ENCODE measurements around the gene KIAA1755. TPM values are rescaled to one million over a fixed set of nuclear protein-coding genes. Genes with fewer than 3 reads are reported as not detected.
A peak's percentile ranks its signal among the peaks of the same experiment; 100 is the strongest.

The KIAA1755 gene
- total and polyA plus RNA-seq, 2 of the 4 experiments (the other 2 are of a cell fraction): 2.5 to 5.1 TPM

GRCh38 chr20:38307371-38308046 is 47.0 kb upstream of the KIAA1755 start:
- intact Hi-C loops (cut with micrococcal nuclease) (no loop called here), in situ Hi-C loops (cut with MboI; ENCODE audit: low sequenced_read_pairs) (loop anchor here (5.0 to 10.0 kb wide), 2 partner anchors 70 to 243 kb away; no protein-coding TSS in a partner anchor), dilution Hi-C loops (cut with HindIII; ENCODE audit: low sequenced_read_pairs, unreplicated experiment) (no loop called here)
- H4K91ac ChIP-seq (ENCODE audit: insufficient read depth, low read depth, low read length): no peak overlapping the region
- ATAC-seq (ENCODE audit: low read depth): peak; percentile 40
- H3K9me3 ChIP-seq (ENCODE audit: control insufficient read depth, insufficient read depth, low read length): peaks cover 7% of the 10 kb centered on the region; the same call in 1 of the 2 replicates
- H3K36me3 ChIP-seq (ENCODE audit: control insufficient read depth, insufficient read depth, low read length): no peaks in the 10 kb centered on the region
- WGBS, 2 experiments (ENCODE audit: extremely low coverage in 2 of 2, insufficient read length in 1 of 2): 0% methylated on average over 1 of the region's 8 CpGs; no CpG with 5 or more reads in 1 of the 2 experiments
- ChIA-PET POLR2A (ENCODE audit: unreplicated experiment) (no interaction called here), CTCF (interaction anchor here (1.5 kb wide), 1 partner anchor 81 kb away, joined by 6 read pairs; no protein-coding TSS in a partner anchor)
- no peak overlapping the region for H2BK5ac ChIP-seq (ENCODE audit: low read depth, low read length, poor library complexity, severe bottlenecking)
- H4K5ac ChIP-seq (ENCODE audit: low read depth, low read length): no peak overlapping the region
- peak overlapping the region; percentile 12 for H2AFZ ChIP-seq (replicated peaks; ENCODE audit: low read length, poor library complexity)
- no TSS peak for BruUV-seq (replicated peaks)
- H3K14ac ChIP-seq (replicated peaks; ENCODE audit: low read depth, low read length): 0 out of 2 replicates have a peak overlapping the region, but pooled peaks have one; percentile 4
- H3K23ac ChIP-seq (ENCODE audit: low read depth, low read length): no peak overlapping the region
- H2BK20ac ChIP-seq (ENCODE audit: low read depth, low read length): no peak overlapping the region
- H3K18ac ChIP-seq (ENCODE audit: low read depth, low read length): no peak overlapping the region
- no peak overlapping the region for H2AK9ac ChIP-seq (replicated peaks; ENCODE audit: low read depth, low read length, poor library complexity)
- no peaks in the 10 kb centered on the region for H3K9me1 ChIP-seq (ENCODE audit: insufficient read depth, low read length)
- H3K4ac ChIP-seq (ENCODE audit: low read depth, low read length): no peak overlapping the region
- no peak overlapping the region for H3K4me3 ChIP-seq (ENCODE audit: insufficient read depth, low read depth, low read length)
- no peak overlapping the region for H3K9ac ChIP-seq (ENCODE audit: low read depth, low read length)
- peak; percentile 76 for DNase-seq
- H4K8ac ChIP-seq (ENCODE audit: low read depth in 2 of 2, low read length in 2 of 2): no peak overlapping the region
- no peak overlapping the region for H3K27ac ChIP-seq (ENCODE audit: insufficient read depth, low read length)
- H2BK120ac ChIP-seq (ENCODE audit: low read depth, low read length): no peak overlapping the region
- no peak overlapping the region for H3K56ac ChIP-seq (ENCODE audit: extremely low read depth, insufficient read depth, low read length)
- H3K27me3 ChIP-seq (ENCODE audit: control insufficient read depth, insufficient read depth, low read length): peaks cover 31% of the 10 kb centered on the region
- H2BK15ac ChIP-seq (ENCODE audit: low read depth, low read length): no peak overlapping the region
- no peak overlapping the region for H3K4me2 ChIP-seq (ENCODE audit: low read depth, low read length)
- H2AK5ac ChIP-seq (ENCODE audit: low read depth, low read length): peak overlapping the region; percentile 18; the same call in 1 of the 2 replicates
- H4K20me1 ChIP-seq (ENCODE audit: insufficient read depth, low read length): no peaks in the 10 kb centered on the region
- TF ChIP-seq MAFK (IDR thresholded peaks at IDR 0.05; ENCODE audit: low read depth, low read length) (no peak), BHLHE40 (IDR thresholded peaks at IDR 0.05; ENCODE audit: low read depth, low read length) (no peak), MXI1 (IDR thresholded peaks at IDR 0.05; ENCODE audit: borderline replicate concordance, low read depth, low read length) (no peak), RFX5 (IDR thresholded peaks at IDR 0.05; ENCODE audit: low read depth, low read length) (no peak), MAZ (IDR thresholded peaks at IDR 0.05; ENCODE audit: borderline replicate concordance, low read depth, low read length) (no peak), CEBPB (IDR thresholded peaks at IDR 0.05; ENCODE audit: low read depth, low read length) (no peak), POLR2A (IDR thresholded peaks at IDR 0.05; ENCODE audit: low read depth, low read length) (no peak), CHD1 (IDR thresholded peaks at IDR 0.05; ENCODE audit: low read depth, low read length) (no peak), FOS (IDR thresholded peaks at IDR 0.05; ENCODE audit: low read depth, low read length) (no peak), RCOR1 (IDR thresholded peaks at IDR 0.05; ENCODE audit: insufficient replicate concordance, low read length) (no peak), ELK1 (IDR thresholded peaks at IDR 0.05; ENCODE audit: borderline replicate concordance, low read depth, low read length) (no peak), USF2 (IDR thresholded peaks at IDR 0.05; ENCODE audit: low read depth, low read length) (no peak)
- H3K79me1 ChIP-seq (ENCODE audit: low read depth in 1 of 2, low read length in 2 of 2): no peaks in the 10 kb centered on the region
- no peaks in the 10 kb centered on the region for H3K4me1 ChIP-seq (ENCODE audit: control insufficient read depth, insufficient read depth, low read length)

Measured in IMR-90 (cell line).